H1 (cell line): ENCODE results near the gene ZNF300. TPM values are rescaled to one million over a fixed set of nuclear protein-coding genes. Genes with fewer than 3 reads are reported as not detected.

ENCODE experiments used
- CEBPB ChIP-seq: IDR thresholded peaks from 2 replicates; pipeline ENCODE4 v1.6.1; 2012; ENCODE audit warnings: low read depth, low read length
- GTF2F1 ChIP-seq: IDR thresholded peaks from 2 replicates; pipeline ENCODE4 v1.6.1; 2012; ENCODE audit warnings: low read depth, low read length, improper control_type of control experiment, borderline replicate concordance
- HDAC2 ChIP-seq, 2 experiments: fragments of 300-600 bp in 1 of 2; sonication (generic) in 1 of 2; IDR thresholded peaks; 2 replicates each; pipeline ENCODE4 v1.6.1; 2011 to 2012; ENCODE audit warnings: low read depth in 2 of 2, low read length in 2 of 2, mild to moderate bottlenecking in 2 of 2, moderate library complexity in 2 of 2, borderline replicate concordance in 1 of 2, inconsistent platforms in 1 of 2
- SIX5 ChIP-seq: IDR thresholded peaks from 2 replicates; pipeline ENCODE4 v1.6.1; 2011; ENCODE audit warnings: mild to moderate bottlenecking, low read depth, low read length
- polyA plus RNA-seq, 7 experiments: library from polyadenylated mRNA; depleted of rRNA in 3 of 7; stranded (reverse) in 5 of 7; unstranded in 2 of 7; fragments of >200 nt in 5 of 7; fragments of 200-250 nt in 2 of 7; gene quantifications; 1 replicate in 5 of 7; 2 replicates in 1 of 7; 4 replicates in 1 of 7; pipeline versions ENCODE4 v1.2.1 to v1.2.3, GENCODE V29; 2011 to 2013; ENCODE audit warnings: missing spikeins in 2 of 7, mixed read lengths in 2 of 7
- total RNA-seq: library from RNA; stranded (reverse); fragmentation: NEBNext Ultra II Directional; extraction: Animal tissue kit (Norgen Biotek cat#: 25700); gene quantifications from 2 replicates; pipeline ENCODE4 v1.2.1, GENCODE V29; 2021

The ZNF300 gene
- total and polyA plus RNA-seq, 2 of the 8 experiments (the other 6 are each of a cell fraction or from before 2014, with no cell fraction given), result 6.7 to 15.8 TPM

- TF ChIP-seq GTF2F1 (no peak), SIX5 (no peak), CEBPB (no peak), HDAC2 (IDR thresholded peaks at IDR 0.05; ENCODE audit: borderline replicate concordance in 1 of 2, low read depth in 2 of 2, low read length in 2 of 2) (no peak)
- TF ChIP-seq, all 59 proteins: peak for 0
Observed at GRCh38 chr5:150945947-150946346, 41.2 kb upstream of the ZNF300 start (continued).
